HEK293 (cell line): ENCODE data around the gene CFAP99.

ENCODE experiments used
- CTCF ChIA-PET: fragments of 350-600 bp; formaldehyde crosslinking; extraction: SDS; loops from one replicate; lab custom pipeline; 2021; ENCODE audit warnings: antibody characterized with exemption; lab: Yijun Ruan, JAX
- POLR2A ChIA-PET: fragments of 300-600 bp; formaldehyde crosslinking; extraction: SDS; loops from one replicate; lab custom pipeline; 2020; ENCODE audit warnings: antibody characterized with exemption, inconsistent platforms; lab: Yijun Ruan, JAX
- H3K27ac ChIP-seq: fragments of 200-500 bp; sonication (Bioruptor generic); 2 replicates; pipeline ENCODE4 v1.5.1; 2014; ENCODE audit warnings: low read depth, low read length, control low read depth, inconsistent platforms; ENCODE audit errors: extremely low read depth
- H3K36me3 ChIP-seq, 2 experiments: fragments of 200-500 bp in 1 of 2; sonication (Bioruptor generic) in 1 of 2; 1 replicate in 1 of 2; 2 replicates in 1 of 2; pipeline ENCODE4 v1.5.1; 2014 to 2017; ENCODE audit warnings: inconsistent platforms in 2 of 2, low read length in 2 of 2; ENCODE audit not compliant: control insufficient read depth in 2 of 2, insufficient read depth in 1 of 2
- H3K4me1 ChIP-seq: fragments of 200-500 bp; sonication (Bioruptor generic); 2 replicates; pipeline ENCODE4 v1.5.1; 2014; ENCODE audit warnings: mild to moderate bottlenecking, low read length, inconsistent platforms; ENCODE audit not compliant: control insufficient read depth, insufficient read depth
- H3K4me3 ChIP-seq: 2 replicates; pipeline ENCODE4 v1.5.1; 2011; ENCODE audit warnings: low read depth, mild to moderate bottlenecking, control low read depth, low read length, moderate library complexity
- H3K9me3 ChIP-seq: fragments of 200-500 bp; sonication (Bioruptor generic); 2 replicates; pipeline ENCODE4 v1.5.1; 2014; ENCODE audit warnings: low read depth, low read length, inconsistent platforms; ENCODE audit not compliant: control insufficient read depth, insufficient read depth
- HOXD13 ChIP-seq: sonication (generic); formaldehyde crosslinking; IDR thresholded peaks from 2 replicates; pipeline ENCODE4 v1.8.0; 2022; ENCODE audit warnings: missing genetic modification reagents, borderline replicate concordance
- MZF1 ChIP-seq: fragments of 450-650 bp; formaldehyde crosslinking; IDR thresholded peaks from 2 replicates; pipeline ENCODE4 v1.5.1; 2017; ENCODE audit warnings: missing biosample characterization, missing genetic modification characterization, borderline replicate concordance
- REPIN1 ChIP-seq: fragments of 450-650 bp; formaldehyde crosslinking; IDR thresholded peaks from 2 replicates; pipeline ENCODE4 v1.5.1; 2017; ENCODE audit warnings: missing biosample characterization, missing genetic modification characterization, low read depth
- SETDB1 ChIP-seq: IDR thresholded peaks from one replicate; pipeline ENCODE4 v1.6.1; 2017; ENCODE audit warnings: mild to moderate bottlenecking, low read length, moderate library complexity, mixed read lengths; ENCODE audit not compliant: insufficient read length
- ZBTB17 ChIP-seq: fragments of 450-650 bp; formaldehyde crosslinking; IDR thresholded peaks from 2 replicates; pipeline ENCODE4 v1.5.1; 2016; ENCODE audit warnings: missing biosample characterization, missing genetic modification characterization
- ZFP37 ChIP-seq: fragments of 450-650 bp; formaldehyde crosslinking; IDR thresholded peaks from 2 replicates; pipeline ENCODE4 v1.5.1; 2016; ENCODE audit warnings: missing biosample characterization, missing genetic modification characterization
- ZNF114 ChIP-seq: fragments of 450-650 bp; formaldehyde crosslinking; IDR thresholded peaks from 2 replicates; pipeline ENCODE4 v1.5.0; 2017; ENCODE audit warnings: missing biosample characterization, missing genetic modification characterization
- ZNF175 ChIP-seq: fragments of 450-650 bp; formaldehyde crosslinking; IDR thresholded peaks from 2 replicates; pipeline ENCODE4 v1.5.1; 2016; ENCODE audit warnings: missing biosample characterization, missing genetic modification characterization
- ZNF214 ChIP-seq: fragments of 450-650 bp; formaldehyde crosslinking; IDR thresholded peaks from 2 replicates; pipeline ENCODE4 v1.5.1; 2017; ENCODE audit warnings: missing biosample characterization, mild to moderate bottlenecking, missing genetic modification characterization, borderline replicate concordance
- ZNF274 ChIP-seq, 2 experiments: fragments of 200-500 bp in 1 of 2; fragments of 450-650 bp in 1 of 2; sonication (Bioruptor generic) in 1 of 2; formaldehyde crosslinking in 1 of 2; IDR thresholded peaks; 2 replicates each; pipeline versions ENCODE4 v1.5.1 to v1.6.1; 2014 to 2016; ENCODE audit warnings: borderline replicate concordance in 1 of 2, inconsistent platforms in 1 of 2, low read length in 1 of 2, missing biosample characterization in 1 of 2, missing genetic modification characterization in 1 of 2
- ZNF37A ChIP-seq: fragments of 450-650 bp; IDR thresholded peaks from 2 replicates; pipeline ENCODE4 v1.5.1; 2018; ENCODE audit warnings: missing biosample characterization, missing genetic modification characterization
- ZNF473 ChIP-seq: fragments of 450-650 bp; formaldehyde crosslinking; IDR thresholded peaks from 2 replicates; pipeline ENCODE4 v1.5.1; 2017; ENCODE audit warnings: missing biosample characterization, missing genetic modification characterization
- ZNF510 ChIP-seq: fragments of 450-650 bp; formaldehyde crosslinking; IDR thresholded peaks from 2 replicates; pipeline ENCODE4 v1.5.1; 2018; ENCODE audit warnings: mild to moderate bottlenecking, missing genetic modification characterization, missing biosample characterization; ENCODE audit not compliant: insufficient replicate concordance
- ZNF518A ChIP-seq: fragments of 450-650 bp; formaldehyde crosslinking; conservative IDR thresholded peaks from 2 replicates; pipeline ENCODE4 v1.5.1; 2016; ENCODE audit warnings: low read depth, missing biosample characterization, missing genetic modification characterization
- ZNF623 ChIP-seq: fragments of 450-650 bp; formaldehyde crosslinking; IDR thresholded peaks from 2 replicates; pipeline ENCODE4 v1.5.1; 2016; ENCODE audit warnings: missing biosample characterization, missing genetic modification characterization
- ZNF624 ChIP-seq: fragments of 450-650 bp; formaldehyde crosslinking; IDR thresholded peaks from 2 replicates; pipeline ENCODE4 v1.5.1; 2017; ENCODE audit warnings: missing biosample characterization, missing genetic modification characterization
- ZNF830 ChIP-seq: fragments of 450-650 bp; IDR thresholded peaks from 2 replicates; pipeline ENCODE4 v1.5.0; 2018; ENCODE audit warnings: missing biosample characterization, missing genetic modification characterization, low read depth, mild to moderate bottlenecking, moderate library complexity
- TF ChIP-seq, protein P1 (sequence below): fragments of 450-650 bp; formaldehyde crosslinking; IDR thresholded peaks from 2 replicates; pipeline ENCODE4 v1.5.1; 2016; ENCODE audit warnings: missing biosample characterization, missing genetic modification characterization, borderline replicate concordance

The CFAP99 gene

GRCh38 chr4:2436301-2436700, 17.5 kb downstream of the CFAP99 start (continued):
- TF ChIP-seq ZNF624 (tag by site-specific recombination) (no peak), ZNF510 (tag by site-specific recombination) (no peak)

DNA sequence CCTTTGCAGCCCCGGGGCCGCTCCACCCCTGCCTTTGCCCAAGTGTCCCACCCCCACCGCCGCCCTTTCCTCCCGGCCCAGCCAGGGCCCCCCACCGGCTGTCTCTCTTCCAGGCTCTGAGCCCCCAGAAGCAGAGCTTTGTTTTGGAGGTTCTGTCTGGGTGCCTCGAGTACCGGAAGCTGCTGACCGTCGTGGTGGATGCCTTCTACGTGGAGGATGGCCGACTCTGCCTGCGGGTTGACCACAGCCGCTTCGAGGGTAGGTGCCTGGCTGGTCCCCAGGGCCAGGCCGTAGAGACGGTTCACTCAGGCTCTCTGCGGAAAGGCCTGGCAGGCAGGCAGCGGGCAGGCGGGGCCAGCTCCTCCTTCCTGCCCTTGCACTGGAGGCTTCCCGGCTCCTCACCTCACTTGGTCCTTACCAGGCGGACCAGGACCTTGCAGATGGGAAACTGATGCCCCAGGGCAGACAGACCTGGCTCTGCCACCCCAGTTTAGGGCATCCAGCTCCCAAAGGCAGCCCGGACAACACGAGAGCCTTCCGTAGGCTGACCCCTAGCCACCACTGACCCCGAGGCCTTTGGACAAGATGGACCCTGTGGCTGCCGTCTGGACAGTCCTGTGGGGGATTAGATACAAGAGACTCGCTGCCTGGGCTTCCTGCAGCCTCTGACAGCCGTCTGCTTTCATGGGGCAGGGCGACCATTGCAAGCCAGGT, 18.2 kb downstream of the CFAP99 start:
- ChIA-PET CTCF (interaction anchor here (0.6 kb wide), 1 partner anchor 34 kb away, joined by 4 read pairs; no protein-coding TSS in a partner anchor), POLR2A (interaction anchor here (0.8 to 1.3 kb wide), 2 partner anchors 32 to 175 kb away, joined by 3 read pairs; partner anchors contain the start of genes MXD4 and RNF4)
- no peaks in the 10 kb centered on the region for H3K9me3 ChIP-seq
- no peaks in the 10 kb centered on the region for H3K36me3 ChIP-seq
- no peak overlapping the region for H3K27ac ChIP-seq
- no peaks in the 10 kb centered on the region for H3K4me1 ChIP-seq
- H3K4me3 ChIP-seq: no peak overlapping the region
- no peak for TF ChIP-seq ZNF114
- TF ChIP-seq SETDB1: no peak
- TF ChIP-seq ZNF518A: no peak
- no peak for TF ChIP-seq ZNF37A (tag by site-specific recombination)
- no peak for TF ChIP-seq MZF1 (tag by site-specific recombination)
- TF ChIP-seq ZNF214 (tag by site-specific recombination): no peak
- TF ChIP-seq ZFP37 (tag by site-specific recombination): no peak
- no peak for TF ChIP-seq ZNF623 (tag by site-specific recombination)
- TF ChIP-seq, protein P1, sequence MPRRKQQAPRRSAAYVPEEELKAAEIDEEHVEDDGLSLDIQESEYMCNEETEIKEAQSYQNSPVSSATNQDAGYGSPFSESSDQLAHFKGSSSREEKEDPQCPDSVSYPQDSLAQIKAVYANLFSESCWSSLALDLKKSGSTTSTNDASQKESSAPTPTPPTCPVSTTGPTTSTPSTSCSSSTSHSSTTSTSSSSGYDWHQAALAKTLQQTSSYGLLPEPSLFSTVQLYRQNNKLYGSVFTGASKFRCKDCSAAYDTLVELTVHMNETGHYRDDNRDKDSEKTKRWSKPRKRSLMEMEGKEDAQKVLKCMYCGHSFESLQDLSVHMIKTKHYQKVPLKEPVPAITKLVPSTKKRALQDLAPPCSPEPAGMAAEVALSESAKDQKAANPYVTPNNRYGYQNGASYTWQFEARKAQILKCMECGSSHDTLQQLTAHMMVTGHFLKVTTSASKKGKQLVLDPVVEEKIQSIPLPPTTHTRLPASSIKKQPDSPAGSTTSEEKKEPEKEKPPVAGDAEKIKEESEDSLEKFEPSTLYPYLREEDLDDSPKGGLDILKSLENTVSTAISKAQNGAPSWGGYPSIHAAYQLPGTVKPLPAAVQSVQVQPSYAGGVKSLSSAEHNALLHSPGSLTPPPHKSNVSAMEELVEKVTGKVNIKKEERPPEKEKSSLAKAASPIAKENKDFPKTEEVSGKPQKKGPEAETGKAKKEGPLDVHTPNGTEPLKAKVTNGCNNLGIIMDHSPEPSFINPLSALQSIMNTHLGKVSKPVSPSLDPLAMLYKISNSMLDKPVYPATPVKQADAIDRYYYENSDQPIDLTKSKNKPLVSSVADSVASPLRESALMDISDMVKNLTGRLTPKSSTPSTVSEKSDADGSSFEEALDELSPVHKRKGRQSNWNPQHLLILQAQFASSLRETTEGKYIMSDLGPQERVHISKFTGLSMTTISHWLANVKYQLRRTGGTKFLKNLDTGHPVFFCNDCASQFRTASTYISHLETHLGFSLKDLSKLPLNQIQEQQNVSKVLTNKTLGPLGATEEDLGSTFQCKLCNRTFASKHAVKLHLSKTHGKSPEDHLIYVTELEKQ: no peak
- TF ChIP-seq ZBTB17 (tag by site-specific recombination): no peak
- TF ChIP-seq ZNF830: no peak
- TF ChIP-seq ZNF473: no peak
- no peak for TF ChIP-seq ZNF175 (tag by site-specific recombination)
- TF ChIP-seq ZNF274 (IDR thresholded peaks at IDR 0.05; ENCODE audit: low read length): no peak
- TF ChIP-seq ZNF274 (tag by site-specific recombination; IDR thresholded peaks at IDR 0.05; ENCODE audit: borderline replicate concordance): no peak
- no peak for TF ChIP-seq REPIN1 (tag by site-specific recombination)
- no peak for TF ChIP-seq HOXD13 (CRISPR knock-in tag)
- TF ChIP-seq, all 188 proteins: peak for 0
